ENCODE measurements around the gene EFCAB9.

- TF ChIP-seq ZHX2 (IDR thresholded peaks at IDR 0.05; ENCODE audit: low read depth): no peak
- no peak for TF ChIP-seq ZHX2 (CRISPR knock-in tag; IDR thresholded peaks at IDR 0.05; ENCODE audit: borderline replicate concordance)
- TF ChIP-seq ARNT (IDR thresholded peaks at IDR 0.05): no peak
- no peak for TF ChIP-seq RFX3 (CRISPR knock-in tag; IDR thresholded peaks at IDR 0.05)
- TF ChIP-seq JUND (CRISPR knock-in tag; IDR thresholded peaks at IDR 0.05): no peak
- TF ChIP-seq CTCF (CRISPR knock-in tag; IDR thresholded peaks at IDR 0.05): no peak
- no peak for TF ChIP-seq NFE2 (CRISPR knock-in tag; IDR thresholded peaks at IDR 0.05)
- no peak for TF ChIP-seq SIN3A (IDR thresholded peaks at IDR 0.05; ENCODE audit: borderline replicate concordance, low read depth, low read length)
- TF ChIP-seq, protein P1, sequence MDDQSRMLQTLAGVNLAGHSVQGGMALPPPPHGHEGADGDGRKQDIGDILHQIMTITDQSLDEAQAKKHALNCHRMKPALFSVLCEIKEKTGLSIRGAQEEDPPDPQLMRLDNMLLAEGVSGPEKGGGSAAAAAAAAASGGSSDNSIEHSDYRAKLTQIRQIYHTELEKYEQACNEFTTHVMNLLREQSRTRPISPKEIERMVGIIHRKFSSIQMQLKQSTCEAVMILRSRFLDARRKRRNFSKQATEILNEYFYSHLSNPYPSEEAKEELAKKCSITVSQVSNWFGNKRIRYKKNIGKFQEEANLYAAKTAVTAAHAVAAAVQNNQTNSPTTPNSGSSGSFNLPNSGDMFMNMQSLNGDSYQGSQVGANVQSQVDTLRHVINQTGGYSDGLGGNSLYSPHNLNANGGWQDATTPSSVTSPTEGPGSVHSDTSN (CRISPR knock-in tag; IDR thresholded peaks at IDR 0.05; ENCODE audit: borderline replicate concordance): no peak
- TF ChIP-seq ZSCAN12 (CRISPR knock-in tag; IDR thresholded peaks at IDR 0.05): no peak
- TF ChIP-seq RAD21 (CRISPR knock-in tag; IDR thresholded peaks at IDR 0.05): no peak
- TF ChIP-seq POLR2A (IDR thresholded peaks at IDR 0.05; ENCODE audit: insufficient read depth in 1 of 2, low read depth in 2 of 2, low read length in 2 of 2): no peak
- TF ChIP-seq KDM6A (CRISPR knock-in tag; IDR thresholded peaks at IDR 0.05; ENCODE audit: low read depth): no peak
- TF ChIP-seq ZBTB37 (CRISPR knock-in tag; IDR thresholded peaks at IDR 0.05): no peak
- TF ChIP-seq, protein P2, sequence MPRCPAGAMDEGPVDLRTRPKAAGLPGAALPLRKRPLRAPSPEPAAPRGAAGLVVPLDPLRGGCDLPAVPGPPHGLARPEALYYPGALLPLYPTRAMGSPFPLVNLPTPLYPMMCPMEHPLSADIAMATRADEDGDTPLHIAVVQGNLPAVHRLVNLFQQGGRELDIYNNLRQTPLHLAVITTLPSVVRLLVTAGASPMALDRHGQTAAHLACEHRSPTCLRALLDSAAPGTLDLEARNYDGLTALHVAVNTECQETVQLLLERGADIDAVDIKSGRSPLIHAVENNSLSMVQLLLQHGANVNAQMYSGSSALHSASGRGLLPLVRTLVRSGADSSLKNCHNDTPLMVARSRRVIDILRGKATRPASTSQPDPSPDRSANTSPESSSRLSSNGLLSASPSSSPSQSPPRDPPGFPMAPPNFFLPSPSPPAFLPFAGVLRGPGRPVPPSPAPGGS (CRISPR knock-in tag; IDR thresholded peaks at IDR 0.05): no peak
These were observed 26.1 kb upstream of the EFCAB9 start for GRCh38 chr5:172167895-172168294.
